ENCODE results near the gene RYR3.

RYR3 gene

DNA sequence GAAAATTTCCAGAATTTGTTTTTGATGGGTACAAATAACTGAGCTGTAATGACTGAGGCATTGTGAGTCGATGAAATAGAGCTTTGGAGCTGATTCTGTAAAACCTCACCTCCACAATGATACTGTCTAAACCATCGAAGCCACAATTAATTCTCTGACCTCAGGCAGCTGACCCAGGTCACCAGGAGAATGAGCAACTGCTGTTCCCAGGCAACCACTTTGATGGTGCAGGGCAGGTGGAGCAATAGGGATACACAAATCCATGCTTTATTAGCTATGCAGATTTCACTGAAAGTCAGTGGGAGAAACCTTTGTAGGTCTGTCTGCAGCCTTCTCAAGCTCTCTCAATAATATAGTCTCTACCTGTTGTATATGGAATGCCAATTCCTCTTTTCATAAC lies 204.4 kb downstream of the RYR3 start:
- TF ChIP-seq, protein P1, sequence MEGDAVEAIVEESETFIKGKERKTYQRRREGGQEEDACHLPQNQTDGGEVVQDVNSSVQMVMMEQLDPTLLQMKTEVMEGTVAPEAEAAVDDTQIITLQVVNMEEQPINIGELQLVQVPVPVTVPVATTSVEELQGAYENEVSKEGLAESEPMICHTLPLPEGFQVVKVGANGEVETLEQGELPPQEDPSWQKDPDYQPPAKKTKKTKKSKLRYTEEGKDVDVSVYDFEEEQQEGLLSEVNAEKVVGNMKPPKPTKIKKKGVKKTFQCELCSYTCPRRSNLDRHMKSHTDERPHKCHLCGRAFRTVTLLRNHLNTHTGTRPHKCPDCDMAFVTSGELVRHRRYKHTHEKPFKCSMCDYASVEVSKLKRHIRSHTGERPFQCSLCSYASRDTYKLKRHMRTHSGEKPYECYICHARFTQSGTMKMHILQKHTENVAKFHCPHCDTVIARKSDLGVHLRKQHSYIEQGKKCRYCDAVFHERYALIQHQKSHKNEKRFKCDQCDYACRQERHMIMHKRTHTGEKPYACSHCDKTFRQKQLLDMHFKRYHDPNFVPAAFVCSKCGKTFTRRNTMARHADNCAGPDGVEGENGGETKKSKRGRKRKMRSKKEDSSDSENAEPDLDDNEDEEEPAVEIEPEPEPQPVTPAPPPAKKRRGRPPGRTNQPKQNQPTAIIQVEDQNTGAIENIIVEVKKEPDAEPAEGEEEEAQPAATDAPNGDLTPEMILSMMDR (IDR thresholded peaks at IDR 0.05; ENCODE audit: borderline replicate concordance, insufficient read depth, low read depth, low read length), result no peak
- H3K4me3 ChIP-seq (ENCODE audit: low read depth, low read length), result no peak overlapping the region

DNA sequence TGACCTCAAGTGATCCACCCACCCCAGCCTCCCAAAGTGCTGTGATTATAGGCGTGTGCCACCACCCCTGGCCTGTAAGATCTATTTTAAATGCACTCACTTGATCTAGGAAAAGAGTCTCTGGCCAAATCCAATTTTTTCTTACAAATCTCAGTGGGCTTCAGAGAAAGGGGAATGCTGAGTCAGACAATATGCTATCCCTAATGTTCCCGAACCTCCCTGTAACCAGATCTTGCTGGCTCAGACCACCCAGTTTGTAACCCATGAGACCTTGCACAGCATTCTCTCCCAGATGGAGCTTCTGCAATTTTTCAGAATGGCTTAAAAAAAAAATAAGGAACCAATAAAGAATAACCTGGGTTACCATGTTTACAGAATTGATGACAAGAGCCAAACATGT lies 205.8 kb downstream of the RYR3 start:
- TF ChIP-seq, protein P1 (IDR thresholded peaks at IDR 0.05; ENCODE audit: borderline replicate concordance, insufficient read depth, low read depth, low read length), result no peak
- no peak overlapping the region for H3K4me3 ChIP-seq (ENCODE audit: low read depth, low read length)

DNA sequence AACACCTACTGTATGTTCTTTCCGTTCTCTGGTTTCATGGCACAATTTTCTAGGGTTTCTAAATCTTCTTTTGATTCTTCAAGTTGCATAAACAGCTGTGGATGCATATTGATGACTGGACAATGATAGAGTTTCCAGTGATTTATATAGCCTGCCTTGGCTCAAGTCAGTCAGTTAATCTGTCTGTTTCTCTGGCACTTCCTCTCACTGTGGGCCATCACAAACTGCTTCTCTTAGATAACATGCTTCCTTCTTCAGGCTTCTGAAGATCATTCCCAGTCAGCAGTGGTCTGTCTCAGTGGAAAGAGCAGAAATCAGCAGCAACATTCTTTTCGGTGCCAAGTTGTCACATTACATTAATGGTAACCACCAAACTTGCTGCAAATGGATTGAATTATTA lies 207.2 kb downstream of the RYR3 start:
- TF ChIP-seq, protein P1 (IDR thresholded peaks at IDR 0.05; ENCODE audit: borderline replicate concordance, insufficient read depth, low read depth, low read length), result no peak
- H3K4me3 ChIP-seq (ENCODE audit: low read depth, low read length), result no peak overlapping the region

DNA sequence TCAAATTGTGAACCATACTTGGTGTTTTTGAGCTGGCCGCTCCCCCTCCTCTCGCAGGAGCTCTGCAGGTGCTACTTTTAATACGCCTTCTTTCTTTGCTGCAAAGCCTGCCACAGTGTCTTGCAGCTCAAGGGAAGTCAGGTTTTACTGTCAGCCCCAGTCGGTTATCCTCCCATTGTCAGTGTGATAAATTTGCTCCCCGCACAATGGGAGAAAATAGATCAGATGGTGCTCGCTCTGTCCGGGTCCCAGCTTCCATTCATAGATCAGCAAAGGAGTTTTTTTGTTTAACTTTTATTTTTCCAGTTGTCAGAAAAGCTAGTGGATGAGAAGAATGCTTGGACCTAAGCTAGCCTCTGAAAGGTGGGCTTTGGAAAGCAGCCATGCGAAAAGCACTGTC lies 207.7 kb downstream of the RYR3 start:
- TF ChIP-seq, protein P1 (IDR thresholded peaks at IDR 0.05; ENCODE audit: borderline replicate concordance, insufficient read depth, low read depth, low read length), result no peak
- no peak overlapping the region for H3K4me3 ChIP-seq (ENCODE audit: low read depth, low read length)

DNA sequence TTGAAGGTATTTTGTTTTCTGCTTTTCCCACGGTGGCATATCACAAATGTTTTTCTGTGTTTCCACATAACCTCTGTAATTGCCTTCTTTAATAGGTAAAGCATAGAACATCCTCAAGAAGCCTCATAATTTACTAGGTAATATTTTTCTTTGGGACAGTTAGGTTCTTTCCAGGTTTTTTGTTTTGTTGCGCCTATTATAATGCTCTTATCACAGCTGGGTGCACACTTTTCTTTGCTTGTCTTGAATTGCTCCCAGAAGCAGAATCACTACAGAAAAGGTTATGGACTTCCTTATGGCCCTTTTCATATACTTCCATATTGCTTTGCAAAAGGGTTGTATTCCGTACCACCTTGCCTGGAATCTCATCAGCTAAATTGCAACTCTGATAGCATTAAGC lies 213.5 kb downstream of the RYR3 start:
- no peak overlapping the region for H3K4me3 ChIP-seq (ENCODE audit: low read depth, low read length)
- TF ChIP-seq, protein P1 (IDR thresholded peaks at IDR 0.05; ENCODE audit: borderline replicate concordance, insufficient read depth, low read depth, low read length), result no peak

DNA sequence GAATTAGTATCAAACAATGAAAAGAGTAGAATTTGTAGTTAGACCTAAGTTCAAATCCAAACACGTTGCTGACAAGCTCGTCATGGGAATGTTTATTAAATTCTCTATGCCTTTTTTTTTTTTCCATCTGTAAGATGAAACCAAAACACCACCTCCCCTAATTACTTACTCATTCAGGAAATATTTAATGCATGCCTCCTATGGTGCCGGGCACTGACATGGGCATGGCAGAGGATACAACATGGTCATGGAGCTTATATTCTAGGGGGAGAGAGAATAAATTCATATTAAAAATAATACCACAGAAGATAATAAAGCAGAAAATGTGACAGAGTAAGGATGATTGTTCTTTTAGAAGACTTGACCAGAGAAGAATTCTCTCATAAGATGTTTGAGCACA lies 215.8 kb downstream of the RYR3 start:
- no peak overlapping the region for H3K4me3 ChIP-seq (ENCODE audit: low read depth, low read length)
- TF ChIP-seq, protein P1 (IDR thresholded peaks at IDR 0.05; ENCODE audit: borderline replicate concordance, insufficient read depth, low read depth, low read length), result no peak

DNA sequence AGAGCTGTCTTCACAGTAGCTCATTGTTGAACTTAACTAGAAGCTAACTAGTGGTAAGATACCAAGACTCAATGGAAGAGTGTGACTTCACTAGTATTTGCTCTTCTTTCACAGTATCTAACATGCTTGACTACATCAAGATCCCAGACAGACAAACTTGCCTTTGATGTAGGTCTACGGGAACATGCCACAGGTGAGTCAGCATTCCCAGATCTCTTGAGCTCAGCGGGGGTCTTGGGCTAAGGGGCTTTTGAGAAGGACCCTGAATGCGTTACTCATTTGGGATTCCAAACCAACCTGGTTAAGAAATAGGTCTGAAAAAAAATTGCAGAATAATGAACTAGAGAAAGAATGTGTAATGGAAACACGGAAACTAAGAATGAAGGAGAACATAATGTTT lies 222.4 kb downstream of the RYR3 start:
- TF ChIP-seq, protein P1 (IDR thresholded peaks at IDR 0.05; ENCODE audit: borderline replicate concordance, insufficient read depth, low read depth, low read length), result no peak
- H3K4me3 ChIP-seq (ENCODE audit: low read depth, low read length), result no peak overlapping the region
